GM18873 (cell line): ENCODE results near the gene MAN1C1.
"Not testable (repeated sequence)": the region's sequence is repeated elsewhere in the genome, so short reads cannot be mapped to it uniquely, and the experiment has no call there.

Source experiments
- ATAC-seq: cut with Tn5 transposase; IDR thresholded peaks from one replicate; pipeline ENCODE4 v1.9.1; 2021; ENCODE audit warnings: mild to moderate bottlenecking, moderate library complexity, moderate number of reproducible peaks; ENCODE audit not compliant: unreplicated experiment, low FRiP score

The MAN1C1 gene

GRCh38 chr1:25581764-25582163 is 34.8 kb upstream of the MAN1C1 start:
- no peak for ATAC-seq

GRCh38 chr1:25583519-25584370 is 32.8 kb upstream of the MAN1C1 start:
- ATAC-seq: no peak

- no peak for ATAC-seq
Measured at GRCh38 chr1:25586181-25586588, 30.4 kb upstream of the MAN1C1 start.

GRCh38 chr1:25587290-25587689 is 29.3 kb upstream of the MAN1C1 start:
- no peak for ATAC-seq

GRCh38 chr1:25588224-25588623 is 28.4 kb upstream of the MAN1C1 start:
- ATAC-seq: not testable (repeated sequence)

- not testable (repeated sequence) for ATAC-seq
Measured at GRCh38 chr1:25588786-25589185, 27.8 kb upstream of the MAN1C1 start.

- ATAC-seq: no peak
Measured at GRCh38 chr1:25590096-25590824, 26.3 kb upstream of the MAN1C1 start.

- ATAC-seq: no peak
Measured at GRCh38 chr1:25593861-25594260, 22.7 kb upstream of the MAN1C1 start.

GRCh38 chr1:25594971-25595370 is 21.6 kb upstream of the MAN1C1 start:
- ATAC-seq: no peak

- ATAC-seq: not testable (repeated sequence)
Measured at GRCh38 chr1:25596641-25597040, 19.9 kb upstream of the MAN1C1 start.

GRCh38 chr1:25598879-25599278 is 17.7 kb upstream of the MAN1C1 start:
- ATAC-seq: no peak

- no peak for ATAC-seq
Measured at GRCh38 chr1:25599969-25600610, 16.5 kb upstream of the MAN1C1 start.

GRCh38 chr1:25600971-25601699 is 15.5 kb upstream of the MAN1C1 start:
- not testable (repeated sequence) for ATAC-seq

GRCh38 chr1:25603779-25604538 is 12.6 kb upstream of the MAN1C1 start:
- not testable (repeated sequence) for ATAC-seq

GRCh38 chr1:25607123-25607522 is 9.5 kb upstream of the MAN1C1 start:
- ATAC-seq: no peak

- no peak for ATAC-seq
Measured at GRCh38 chr1:25608488-25609178, 8.0 kb upstream of the MAN1C1 start.

GRCh38 chr1:25609921-25610320 is 6.7 kb upstream of the MAN1C1 start:
- no peak for ATAC-seq

GRCh38 chr1:25610822-25611630 is 5.6 kb upstream of the MAN1C1 start:
- ATAC-seq: no peak
